Caco-2 (cell line): ENCODE results near the gene CUL9. TPM values are rescaled to one million over a fixed set of nuclear protein-coding genes. Genes with fewer than 3 reads are reported as not detected.

Source experiments
- BruUV-seq: library from RNA; stranded (reverse); fragments of 400-500 nt; replicated peaks from 2 replicates; lab custom pipeline; 2021; lab: Mats Ljungman, UMichigan
- CTCF ChIA-PET: fragments of 300-600 bp; sonication (Branson Sonifier 250); formaldehyde crosslinking; loops from one replicate; lab custom pipeline; 2022; ENCODE audit warnings: antibody characterized with exemption; lab: Charles Lee
- POLR2A ChIA-PET: fragments of 300-600 bp; sonication (Branson Sonifier 250); formaldehyde crosslinking; loops from one replicate; lab custom pipeline; 2022; ENCODE audit warnings: antibody characterized with exemption; lab: Charles Lee
- DNase-seq, 2 experiments: peaks; one replicate each; pipeline versions ENCODE4 v3.0.0 to v3.0.0-alpha.2; 2020 to 2022
- H3K27me3 ChIP-seq: replicated peaks from 2 replicates; pipeline ENCODE4 v1.6.0; 2011; ENCODE audit warnings: low read length; ENCODE audit not compliant: control insufficient read depth, insufficient read depth
- H3K36me3 ChIP-seq: 2 replicates; pipeline ENCODE4 v1.5.1; 2011; ENCODE audit warnings: low read length; ENCODE audit not compliant: control insufficient read depth, insufficient read depth
- H3K4me1 ChIP-seq: fragments of 250-450 bp; sonication (Bioruptor Pico); 2 replicates; pipeline ENCODE4 v1.5.1; 2020; ENCODE audit warnings: mild to moderate bottlenecking
- H3K4me3 ChIP-seq: 2 replicates; pipeline ENCODE4 v1.5.1; 2011; ENCODE audit warnings: low read depth, mild to moderate bottlenecking, control low read depth, low read length
- H3K9me3 ChIP-seq: fragments of 250-450 bp; sonication (Bioruptor Pico); 2 replicates; pipeline ENCODE4 v1.5.1; 2020; ENCODE audit warnings: mild to moderate bottlenecking, moderate library complexity
- H3K27ac Mint-ChIP-seq: one replicate; pipeline ENCODE4 v1.8.0; 2022; ENCODE audit warnings: mixed read lengths; ENCODE audit not compliant: unreplicated experiment
- H3K27me3 Mint-ChIP-seq: one replicate; pipeline ENCODE4 v1.8.0; 2022; ENCODE audit warnings: mixed read lengths; ENCODE audit not compliant: insufficient read depth, unreplicated experiment
- H3K36me3 Mint-ChIP-seq: one replicate; pipeline ENCODE4 v1.8.0; 2022; ENCODE audit warnings: mild to moderate bottlenecking, mixed read lengths; ENCODE audit not compliant: insufficient read depth, unreplicated experiment
- H3K4me1 Mint-ChIP-seq: one replicate; pipeline ENCODE4 v1.8.0; 2022; ENCODE audit warnings: low read depth, mixed read lengths; ENCODE audit not compliant: unreplicated experiment
- H3K4me3 Mint-ChIP-seq: one replicate; pipeline ENCODE4 v1.8.0; 2022; ENCODE audit warnings: mild to moderate bottlenecking, moderate library complexity, mixed read lengths; ENCODE audit not compliant: unreplicated experiment
- H3K9me3 Mint-ChIP-seq: one replicate; pipeline ENCODE4 v1.8.0; 2022; ENCODE audit warnings: mixed read lengths; ENCODE audit not compliant: unreplicated experiment
- intact Hi-C: fragments of 100-400 bp; cut with micrococcal nuclease; formaldehyde crosslinking; loops from one replicate; pipeline ENCODE4 v1.10.0; 2022; ENCODE audit not compliant: unreplicated experiment
- total RNA-seq: library from RNA; stranded (reverse); gene quantifications from 2 replicates; pipeline ENCODE4 v1.2.3, GENCODE V29; 2022
- TF ChIP-seq, protein P1 (sequence below), 2 experiments: fragments of 200-600 bp in 1 of 2; IDR thresholded peaks; 1 replicate in 1 of 2; 2 replicates in 1 of 2; pipeline versions ENCODE4 v1.5.1 to v1.8.0; 2011 to 2022; ENCODE audit warnings: antibody characterized with exemption in 1 of 2, control low read depth in 1 of 2, inconsistent platforms in 1 of 2, low read depth in 1 of 2, low read length in 1 of 2, mild to moderate bottlenecking in 1 of 2, moderate library complexity in 1 of 2; ENCODE audit not compliant: insufficient read depth in 1 of 2, severe bottlenecking in 1 of 2, unreplicated experiment in 1 of 2

CUL9 gene
- total RNA-seq, 1 experiment from 2014 or later = 16.7 TPM

DNA sequence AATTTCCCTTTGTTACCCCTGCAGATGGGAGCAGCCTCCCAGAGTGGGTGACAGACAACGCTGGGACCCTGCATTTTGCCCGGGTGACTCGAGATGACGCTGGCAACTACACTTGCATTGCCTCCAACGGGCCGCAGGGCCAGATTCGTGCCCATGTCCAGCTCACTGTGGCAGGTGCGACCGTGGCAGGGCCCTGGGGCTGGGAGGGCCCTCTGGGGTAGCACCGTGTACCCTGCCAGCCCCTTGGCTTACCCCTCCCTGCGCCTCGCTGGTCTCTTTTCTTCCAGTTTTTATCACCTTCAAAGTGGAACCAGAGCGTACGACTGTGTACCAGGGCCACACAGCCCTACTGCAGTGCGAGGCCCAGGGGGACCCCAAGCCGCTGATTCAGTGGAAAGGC lies 40.4 kb upstream of the CUL9 start:
- no peaks in the 10 kb centered on the region for H3K9me3 ChIP-seq
- CTCF ChIA-PET = no interaction called here
- no peaks in the 10 kb centered on the region for H3K27me3 ChIP-seq
- POLR2A ChIA-PET = no interaction called here
- intact Hi-C loops = loop anchor here (2.0 kb wide), 1 partner anchor 241 kb away; no protein-coding TSS in a partner anchor
- Mint-ChIP-seq H3K27ac (no peak overlapping the region), H3K36me3 (peaks cover 35% of the 10 kb centered on the region), H3K4me3 (no peak overlapping the region), H3K4me1 (no peaks in the 10 kb centered on the region), H3K27me3 (no peaks in the 10 kb centered on the region), H3K9me3 (no peaks in the 10 kb centered on the region)
- peaks cover 4% of the 10 kb centered on the region; the same call in 1 of the 2 replicates for H3K36me3 ChIP-seq
- no peak overlapping the region for H3K4me3 ChIP-seq
- H3K4me1 ChIP-seq = no peaks in the 10 kb centered on the region; the same call in 1 of the 2 replicates
- BruUV-seq = no TSS peak
- DNase-seq = no peak
- TF ChIP-seq, protein P1, sequence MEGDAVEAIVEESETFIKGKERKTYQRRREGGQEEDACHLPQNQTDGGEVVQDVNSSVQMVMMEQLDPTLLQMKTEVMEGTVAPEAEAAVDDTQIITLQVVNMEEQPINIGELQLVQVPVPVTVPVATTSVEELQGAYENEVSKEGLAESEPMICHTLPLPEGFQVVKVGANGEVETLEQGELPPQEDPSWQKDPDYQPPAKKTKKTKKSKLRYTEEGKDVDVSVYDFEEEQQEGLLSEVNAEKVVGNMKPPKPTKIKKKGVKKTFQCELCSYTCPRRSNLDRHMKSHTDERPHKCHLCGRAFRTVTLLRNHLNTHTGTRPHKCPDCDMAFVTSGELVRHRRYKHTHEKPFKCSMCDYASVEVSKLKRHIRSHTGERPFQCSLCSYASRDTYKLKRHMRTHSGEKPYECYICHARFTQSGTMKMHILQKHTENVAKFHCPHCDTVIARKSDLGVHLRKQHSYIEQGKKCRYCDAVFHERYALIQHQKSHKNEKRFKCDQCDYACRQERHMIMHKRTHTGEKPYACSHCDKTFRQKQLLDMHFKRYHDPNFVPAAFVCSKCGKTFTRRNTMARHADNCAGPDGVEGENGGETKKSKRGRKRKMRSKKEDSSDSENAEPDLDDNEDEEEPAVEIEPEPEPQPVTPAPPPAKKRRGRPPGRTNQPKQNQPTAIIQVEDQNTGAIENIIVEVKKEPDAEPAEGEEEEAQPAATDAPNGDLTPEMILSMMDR (IDR thresholded peaks at IDR 0.05; ENCODE audit: insufficient read depth in 1 of 2, low read depth in 1 of 2, low read length in 1 of 2, severe bottlenecking in 1 of 2, unreplicated experiment in 1 of 2) = no peak

DNA sequence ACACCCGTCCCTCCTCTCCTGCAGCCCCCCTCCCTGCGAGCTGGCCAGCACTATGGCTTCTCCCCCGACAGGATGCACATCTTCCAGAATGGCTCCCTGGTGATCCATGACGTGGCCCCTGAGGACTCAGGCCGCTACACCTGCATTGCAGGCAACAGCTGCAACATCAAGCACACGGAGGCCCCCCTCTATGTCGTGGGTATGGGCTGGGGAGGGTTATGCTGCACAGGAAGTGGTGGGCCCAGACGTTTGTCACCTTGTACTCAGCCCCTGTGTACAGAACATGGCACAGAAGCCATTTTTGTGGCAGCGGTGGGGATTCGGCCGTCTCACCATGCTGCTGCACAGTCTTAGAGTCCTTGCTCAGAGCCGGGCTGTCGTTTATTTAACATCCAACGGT lies 39.9 kb upstream of the CUL9 start:
- no peaks in the 10 kb centered on the region for H3K27me3 ChIP-seq
- Mint-ChIP-seq H3K9me3 (no peaks in the 10 kb centered on the region), H3K27me3 (no peaks in the 10 kb centered on the region), H3K4me3 (no peak overlapping the region), H3K36me3 (peaks cover 37% of the 10 kb centered on the region), H3K4me1 (no peaks in the 10 kb centered on the region), H3K27ac (no peak overlapping the region)
- ChIA-PET POLR2A (no interaction called here), CTCF (no interaction called here)
- TF ChIP-seq, protein P1 (IDR thresholded peaks at IDR 0.05; ENCODE audit: insufficient read depth in 1 of 2, low read depth in 1 of 2, low read length in 1 of 2, severe bottlenecking in 1 of 2, unreplicated experiment in 1 of 2) = no peak
- no peak for DNase-seq
- H3K4me1 ChIP-seq = no peaks in the 10 kb centered on the region; the same call in 1 of the 2 replicates
- no peak overlapping the region for H3K4me3 ChIP-seq
- intact Hi-C loops = loop anchor here (2.0 kb wide), 1 partner anchor 241 kb away; no protein-coding TSS in a partner anchor
- no TSS peak for BruUV-seq
- peaks cover 4% of the 10 kb centered on the region; the same call in 1 of the 2 replicates for H3K36me3 ChIP-seq
- no peaks in the 10 kb centered on the region for H3K9me3 ChIP-seq

DNA sequence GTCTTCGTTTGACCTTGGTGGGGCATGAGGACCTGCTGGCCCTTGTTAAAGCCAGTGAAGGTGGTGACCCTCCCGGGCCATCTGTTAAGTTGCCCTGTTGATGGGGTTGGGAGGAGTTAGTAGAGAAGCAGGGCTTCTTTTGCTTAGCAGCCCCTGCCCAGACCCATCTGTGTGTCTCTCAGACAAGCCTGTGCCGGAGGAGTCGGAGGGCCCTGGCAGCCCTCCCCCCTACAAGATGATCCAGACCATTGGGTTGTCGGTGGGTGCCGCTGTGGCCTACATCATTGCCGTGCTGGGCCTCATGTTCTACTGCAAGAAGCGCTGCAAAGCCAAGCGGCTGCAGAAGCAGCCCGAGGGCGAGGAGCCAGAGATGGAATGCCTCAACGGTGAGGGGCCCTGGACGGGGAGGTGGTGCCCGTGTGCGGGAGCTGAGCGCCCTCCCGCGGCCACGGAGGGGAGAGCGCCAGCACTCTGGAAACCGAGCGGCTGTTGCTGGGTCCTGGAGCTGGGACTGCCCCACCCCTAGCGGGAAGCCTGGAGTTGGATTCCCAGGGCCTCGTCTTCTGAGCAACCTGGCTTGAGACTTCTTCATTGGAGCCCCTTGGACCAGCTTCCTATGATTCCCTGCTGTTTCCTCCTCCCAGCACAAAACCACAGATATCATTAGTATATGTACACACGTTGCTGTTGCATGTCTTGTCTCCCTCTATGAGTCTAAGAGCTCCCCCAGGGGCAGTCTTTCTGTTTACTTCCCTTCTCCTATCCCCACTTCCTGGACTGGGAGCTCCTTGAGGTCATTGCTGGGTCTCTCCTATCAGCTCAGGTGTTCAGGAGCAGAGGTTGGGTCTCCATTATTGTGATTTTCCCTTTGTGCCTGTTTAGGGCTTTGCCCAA lies 38.5 kb upstream of the CUL9 start:
- DNase-seq = peak; percentile 77 to 81
- H3K9me3 Mint-ChIP-seq = no peaks in the 10 kb centered on the region
- Histone ChIP-seq H3K4me3 (no peak overlapping the region), H3K36me3 (peaks cover 4% of the 10 kb centered on the region), H3K27me3 (no peaks in the 10 kb centered on the region), H3K4me1 (no peaks in the 10 kb centered on the region; the same call in 1 of the 2 replicates), H3K9me3 (no peaks in the 10 kb centered on the region)
- no TSS peak for BruUV-seq
- no peaks in the 10 kb centered on the region for H3K27me3 Mint-ChIP-seq
- ChIA-PET POLR2A (interaction anchor here (0.6 kb wide), 1 partner anchor 29 kb away, joined by 3 read pairs; no protein-coding TSS in a partner anchor), CTCF (interaction anchor here (0.6 to 1.5 kb wide), 8 partner anchors 9 to 165 kb away, joined by 3 to 8 read pairs (median 6); partner anchors contain the start of genes CUL7, KLC4, KLHDC3 and MEA1)
- TF ChIP-seq, protein P1 (IDR thresholded peaks at IDR 0.05; ENCODE audit: insufficient read depth in 1 of 2, low read depth in 1 of 2, low read length in 1 of 2, severe bottlenecking in 1 of 2, unreplicated experiment in 1 of 2) = peak; percentile 70 to 75
- H3K4me3 Mint-ChIP-seq = no peak overlapping the region
- intact Hi-C loops = loop anchor here (2.0 kb wide), 1 partner anchor 243 kb away; no protein-coding TSS in a partner anchor
- H3K27ac Mint-ChIP-seq = peak overlapping the region; percentile 69
- peaks cover 50% of the 10 kb centered on the region for H3K36me3 Mint-ChIP-seq
- no peaks in the 10 kb centered on the region for H3K4me1 Mint-ChIP-seq
